H1 (cell line): ENCODE measurements around the gene JUP. TPM values are rescaled to one million over a fixed set of nuclear protein-coding genes. Genes with fewer than 3 reads are reported as not detected.

Experiments
- CTCF ChIA-PET: fragments of 300-600 bp; sonication (Branson Sonifier 250); formaldehyde crosslinking; loops from one replicate; lab custom pipeline; 2021; ENCODE audit not compliant: partially characterized antibody; lab: Charles Lee
- POLR2A ChIA-PET: fragments of 300-600 bp; sonication (Branson Sonifier 250); formaldehyde crosslinking; loops from one replicate; lab custom pipeline; 2021; ENCODE audit warnings: inconsistent platforms; ENCODE audit not compliant: partially characterized antibody; lab: Charles Lee
- DNase-seq, 2 experiments: peaks; one replicate each; pipeline versions ENCODE4 v3.0.0 to v3.0.0-alpha.2; 2010 to 2022; ENCODE audit warnings: low spot score in 2 of 2, low read depth in 1 of 2, mixed read lengths in 1 of 2
- FAIRE-seq: peaks from 2 replicates; lab custom pipeline; 2011; peaks lifted over from hg19 to GRCh38; lab: Jason Lieb, UNC
- H2AFZ ChIP-seq: 2 replicates; pipeline ENCODE4 v1.8.1; 2012; ENCODE audit warnings: low read length, inconsistent platforms
- H2AK5ac ChIP-seq: 2 replicates; pipeline ENCODE4 v1.6.1; 2013; ENCODE audit warnings: low read depth, low read length
- H2BK120ac ChIP-seq: replicated peaks from 2 replicates; pipeline ENCODE3; 2013; ENCODE audit warnings: low read depth, low read length, inconsistent platforms
- H2BK12ac ChIP-seq: 2 replicates; pipeline ENCODE4 v1.6.1; 2013; ENCODE audit warnings: low read depth, low read length
- H2BK15ac ChIP-seq: 2 replicates; pipeline ENCODE4 v1.6.1; 2013; ENCODE audit warnings: low read length
- H2BK20ac ChIP-seq: 2 replicates; pipeline ENCODE4 v1.6.1; 2013; ENCODE audit warnings: low read length
- H2BK5ac ChIP-seq: 2 replicates; pipeline ENCODE4 v1.6.1; 2013; ENCODE audit warnings: low read depth, low read length
- H3K14ac ChIP-seq: 2 replicates; pipeline ENCODE4 v1.6.1; 2013; ENCODE audit warnings: inconsistent platforms; ENCODE audit not compliant: insufficient read length
- H3K18ac ChIP-seq: 2 replicates; pipeline ENCODE4 v1.6.1; 2013; ENCODE audit warnings: low read length; ENCODE audit errors: extremely low read depth
- H3K23ac ChIP-seq: 2 replicates; pipeline ENCODE4 v1.6.1; 2013; ENCODE audit warnings: inconsistent platforms; ENCODE audit not compliant: insufficient read length
- H3K23me2 ChIP-seq: 2 replicates; pipeline ENCODE4 v1.6.1; 2013; ENCODE audit warnings: low read depth, low read length
- H3K27ac ChIP-seq: 2 replicates; pipeline ENCODE4 v1.6.1; 2011; ENCODE audit warnings: low read depth, low read length, inconsistent platforms
- H3K27me3 ChIP-seq, 4 experiments: replicated peaks in 1 of 4; 1 replicate in 1 of 4; 2 replicates in 3 of 4; pipeline versions ENCODE4 v1.6.1 to v1.8.1; 2011 to 2013; ENCODE audit warnings: low read length in 3 of 4, mild to moderate bottlenecking in 3 of 4, inconsistent platforms in 2 of 4, mixed read lengths in 2 of 4, moderate library complexity in 1 of 4; ENCODE audit not compliant: control insufficient read depth in 3 of 4, insufficient read depth in 3 of 4; ENCODE audit errors: extremely low read depth in 1 of 4
- H3K36me3 ChIP-seq, 4 experiments: 2 replicates each; pipeline versions ENCODE4 v1.6.1 to v1.8.1; 2011 to 2013; ENCODE audit warnings: mild to moderate bottlenecking in 4 of 4, low read length in 3 of 4, moderate library complexity in 2 of 4, control low read depth in 1 of 4, inconsistent platforms in 1 of 4; ENCODE audit not compliant: insufficient read depth in 4 of 4, control insufficient read depth in 2 of 4
- H3K4ac ChIP-seq: replicated peaks from 2 replicates; pipeline ENCODE3; 2013; ENCODE audit warnings: low read length, low read depth, mixed read lengths, inconsistent platforms; ENCODE audit not compliant: insufficient read length
- H3K4me1 ChIP-seq, 4 experiments: replicated peaks in 1 of 4; 1 replicate in 1 of 4; 2 replicates in 3 of 4; pipeline versions ENCODE4 v1.6.1 to v1.8.1; 2011 to 2013; ENCODE audit warnings: low read length in 3 of 4, inconsistent platforms in 2 of 4, mixed read lengths in 1 of 4; ENCODE audit not compliant: insufficient read depth in 4 of 4, control insufficient read depth in 3 of 4
- H3K4me2 ChIP-seq, 2 experiments: 2 replicates each; pipeline versions ENCODE4 v1.6.1 to v1.8.1; 2011 to 2013; ENCODE audit warnings: low read depth in 2 of 2, low read length in 2 of 2, control low read depth in 1 of 2, inconsistent platforms in 1 of 2, mild to moderate bottlenecking in 1 of 2; ENCODE audit not compliant: insufficient read depth in 1 of 2
- H3K4me3 ChIP-seq, 4 experiments: fragments of 200-600, 300-600 bp in 1 of 4; sonication (generic), shearing (Covaris generic), sonication (Bioruptor Twin) in 1 of 4; 2 replicates each; pipeline versions ENCODE4 v1.5.1 to v1.8.1; 2011 to 2016; ENCODE audit warnings: low read length in 4 of 4, low read depth in 3 of 4, control low read depth in 2 of 4, inconsistent platforms in 2 of 4, mild to moderate bottlenecking in 2 of 4, mixed read lengths in 1 of 4, moderate library complexity in 1 of 4; ENCODE audit not compliant: insufficient read depth in 2 of 4; ENCODE audit errors: extremely low read depth in 1 of 4
- H3K56ac ChIP-seq: replicated peaks from 2 replicates; pipeline ENCODE3; 2013; ENCODE audit warnings: low read depth, mild to moderate bottlenecking, mixed read lengths, low read length, inconsistent platforms; ENCODE audit not compliant: insufficient read length
- H3K79me1 ChIP-seq: 2 replicates; pipeline ENCODE4 v1.6.1; 2013; ENCODE audit warnings: low read depth, low read length, control low read depth
- H3K79me2 ChIP-seq, 2 experiments: 2 replicates each; pipeline versions ENCODE4 v1.6.1 to v1.8.1; 2012 to 2013; ENCODE audit warnings: low read length in 2 of 2, mild to moderate bottlenecking in 2 of 2, inconsistent platforms in 1 of 2; ENCODE audit not compliant: insufficient read depth in 2 of 2, control insufficient read depth in 1 of 2
- H3K9ac ChIP-seq, 4 experiments: replicated peaks in 1 of 4; 1 replicate in 1 of 4; 2 replicates in 3 of 4; pipeline versions ENCODE4 v1.6.1 to v1.8.1; 2011 to 2013; ENCODE audit warnings: low read depth in 3 of 4, low read length in 3 of 4, control low read depth in 2 of 4, mild to moderate bottlenecking in 2 of 4, moderate library complexity in 2 of 4, inconsistent platforms in 1 of 4; ENCODE audit errors: extremely low read depth in 1 of 4
- H3K9me3 ChIP-seq, 2 experiments: 2 replicates each; pipeline versions ENCODE4 v1.6.1 to v1.8.1; 2012 to 2013; ENCODE audit warnings: mild to moderate bottlenecking in 2 of 2, moderate library complexity in 2 of 2, control low read depth in 1 of 2, inconsistent platforms in 1 of 2, low read depth in 1 of 2, low read length in 1 of 2, mixed read lengths in 1 of 2; ENCODE audit not compliant: insufficient read depth in 2 of 2
- H4K20me1 ChIP-seq, 2 experiments: replicated peaks in 1 of 2; 2 replicates each; pipeline versions ENCODE3 to v1.8.1; 2011 to 2013; ENCODE audit warnings: inconsistent platforms in 2 of 2, low read length in 2 of 2, mild to moderate bottlenecking in 1 of 2; ENCODE audit not compliant: insufficient read depth in 2 of 2, control insufficient read depth in 1 of 2
- H4K5ac ChIP-seq: 2 replicates; pipeline ENCODE4 v1.6.1; 2013; ENCODE audit warnings: low read length, low read depth, mixed read lengths, inconsistent platforms; ENCODE audit not compliant: insufficient read length
- H4K8ac ChIP-seq: 2 replicates; pipeline ENCODE4 v1.8.0; 2013; ENCODE audit warnings: mild to moderate bottlenecking, moderate library complexity, low read length, inconsistent platforms; ENCODE audit not compliant: insufficient read depth; ENCODE audit errors: extremely low read depth
- H4K91ac ChIP-seq: replicated peaks from 2 replicates; pipeline ENCODE3; 2013; ENCODE audit warnings: low read length, mixed read lengths, inconsistent platforms; ENCODE audit not compliant: insufficient read length
- CREB1 ChIP-seq: IDR thresholded peaks from 2 replicates; pipeline ENCODE4 v1.6.1; 2012; ENCODE audit warnings: inconsistent platforms
- E2F6 ChIP-seq: IDR thresholded peaks from 2 replicates; pipeline ENCODE4 v1.6.1; 2012; ENCODE audit warnings: inconsistent platforms
- EZH2 ChIP-seq: fragments of 200-600 bp; sonication (generic); IDR thresholded peaks from 2 replicates; pipeline ENCODE4 v1.7.1; 2012; ENCODE audit warnings: low read depth, mild to moderate bottlenecking, moderate library complexity, low read length, inconsistent platforms; ENCODE audit not compliant: severe bottlenecking
- HDAC6 ChIP-seq: IDR thresholded peaks from one replicate; pipeline ENCODE4 v1.7.1; 2012; ENCODE audit warnings: low read depth, mild to moderate bottlenecking, inconsistent platforms, low read length, moderate library complexity
- KDM4A ChIP-seq: IDR thresholded peaks from one replicate; pipeline ENCODE4 v1.7.1; 2012; ENCODE audit warnings: low read depth, mild to moderate bottlenecking, moderate library complexity, low read length, inconsistent platforms; ENCODE audit not compliant: severe bottlenecking
- MAX ChIP-seq: IDR thresholded peaks from 2 replicates; pipeline ENCODE4 v1.6.1; 2012; ENCODE audit warnings: inconsistent platforms
- RXRA ChIP-seq: IDR thresholded peaks from 2 replicates; pipeline ENCODE4 v1.6.1; 2011; ENCODE audit warnings: low read depth, mild to moderate bottlenecking, low read length, moderate library complexity; ENCODE audit not compliant: insufficient read depth
- SRF ChIP-seq: IDR thresholded peaks from 2 replicates; pipeline ENCODE4 v1.6.1; 2011; ENCODE audit warnings: mild to moderate bottlenecking, low read depth, low read length, moderate library complexity
- TAF7 ChIP-seq: optimal IDR thresholded peaks from 2 replicates; pipeline ENCODE3; 2011; ENCODE audit warnings: low read depth, mild to moderate bottlenecking, inconsistent platforms, low read length, moderate library complexity, borderline replicate concordance
- WGBS, 2 experiments: shearing (Covaris generic) in 1 of 2; methylation state at CpG; one replicate each; pipeline versions ENCODE4 v1.1.6 to v1.1.7; 2013 to 2015; ENCODE audit warnings: low lambda C conversion rate in 2 of 2, mixed read lengths in 2 of 2, inconsistent platforms in 1 of 2, low coverage in 1 of 2, missing lambda C conversion rate in 1 of 2; ENCODE audit not compliant: insufficient replicate concordance in 2 of 2, insufficient coverage in 1 of 2, insufficient read length in 1 of 2; ENCODE audit errors: extremely low coverage in 1 of 2, missing lambda C conversion rate in 1 of 2; 5-methylcytosine and 5-hydroxymethylcytosine counted together
- polyA plus RNA-seq, 7 experiments: library from polyadenylated mRNA; depleted of rRNA in 3 of 7; stranded (reverse) in 5 of 7; unstranded in 2 of 7; fragments of >200 nt in 5 of 7; fragments of 200-250 nt in 2 of 7; gene quantifications; 1 replicate in 5 of 7; 2 replicates in 1 of 7; 4 replicates in 1 of 7; pipeline versions ENCODE4 v1.2.1 to v1.2.3, GENCODE V29; 2011 to 2013; ENCODE audit warnings: missing spikeins in 2 of 7, mixed read lengths in 2 of 7
- total RNA-seq: library from RNA; stranded (reverse); fragmentation: NEBNext Ultra II Directional; extraction: Animal tissue kit (Norgen Biotek cat#: 25700); gene quantifications from 2 replicates; pipeline ENCODE4 v1.2.1, GENCODE V29; 2021

The JUP gene
- total and polyA plus RNA-seq, 2 of the 8 experiments (the other 6 are each of a cell fraction or from before 2014, with no cell fraction given): 62.8 to 102 TPM

- Histone ChIP-seq H3K18ac (peak within 1 kb of the TSS; percentile 99), H3K4me3 (peak within 1 kb of the TSS; percentile 70 to 94 (median 81)), H3K4me2 (peak within 1 kb of the TSS; percentile 94 to 95), H3K4ac (peak within 1 kb of the TSS; percentile 98), H2BK20ac (peak within 1 kb of the TSS; percentile 86; the same call in 1 of the 2 replicates), H3K9ac (peak within 1 kb of the TSS; percentile 41 to 66 (median 50)), H3K79me2 (peaks cover 0 to 35% of the 10 kb centered on the region in 2 experiments; a peak in 2 of 4 replicates), H4K91ac (peak within 1 kb of the TSS; percentile 98), H3K14ac (peak within 1 kb of the TSS; percentile 37), H4K20me1 (peaks cover 0 to 14% of the 10 kb centered on the region in 2 experiments), H3K23ac (no peak within 1 kb of the TSS), H2BK15ac (peak within 1 kb of the TSS; percentile 100), H3K36me3 (no peaks in the 10 kb centered on the region; a peak in 1 of 8 replicates), H2BK5ac (peak within 1 kb of the TSS; percentile 91; the same call in 1 of the 2 replicates), H3K4me1 (peaks cover 0 to 23% (median 7%) of the 10 kb centered on the region in 4 experiments; a peak in 6 of 7 replicates), H4K5ac (peak within 1 kb of the TSS; percentile 94), H2AFZ (peak within 1 kb of the TSS; percentile 82; the same call in 1 of the 2 replicates), H3K79me1 (peaks cover 16% of the 10 kb centered on the region), H3K9me3 (peaks cover 0 to 4% of the 10 kb centered on the region in 2 experiments; a peak in 1 of 4 replicates), H3K56ac (peak within 1 kb of the TSS; percentile 36), H3K23me2 (peaks cover 21% of the 10 kb centered on the region), H3K27ac (no peak within 1 kb of the TSS), H4K8ac (no peak within 1 kb of the TSS; the same call in 1 of the 2 replicates), H2AK5ac (0 out of 2 replicates have a peak within 1 kb of the TSS, but pooled peaks have one; percentile 47), H3K27me3 (peaks cover 0 to 6% (median 3%) of the 10 kb centered on the region in 4 experiments; a peak in 4 of 7 replicates), H2BK12ac (peak within 1 kb of the TSS; percentile 99; the same call in 1 of the 2 replicates), H2BK120ac (peak within 1 kb of the TSS; percentile 76)
- FAIRE-seq (no peak), DNase-seq (peak; percentile 80 to 91)
- POLR2A ChIA-PET: interaction anchor here (0.7 to 4.2 kb wide), 16 partner anchors 9 to 122 kb away, joined by 4 to 40 read pairs (median 8); partner anchors contain the start of genes ACLY, HAP1 and JUP
- WGBS, 2 experiments: 2% methylated on average over 24 of the region's 35 CpGs; no CpG with 5 or more reads in 1 of the 2 experiments
- CTCF ChIA-PET: interaction anchor here (0.6 to 4.8 kb wide), 16 partner anchors 9 to 1296 kb away, joined by 3 to 46 read pairs (median 7); partner anchors contain the start of gene JUP
- TF ChIP-seq HDAC6: no peak
- TF ChIP-seq RXRA: no peak
- no peak for TF ChIP-seq SRF
- no peak for TF ChIP-seq EZH2
- peak; percentile 59 for TF ChIP-seq KDM4A
- TF ChIP-seq E2F6: no peak
- TF ChIP-seq TAF7: peak; percentile 75
- TF ChIP-seq MAX: peak; percentile 95
- TF ChIP-seq CREB1: peak; percentile 20; the same call in 1 of the 2 replicates
Observed at GRCh38 chr17:41812381-41813151, 26.1 kb upstream of the JUP start, which contains the start of gene FKBP10. Gene FKBP10 (plus strand): TSS chr17:41813004. CDS start chr17:41813035, 31 bp downstream.
